Esophagus (tissue), 2 donors: ENCODE data around the gene SPATA21. TPM values are rescaled to one million over a fixed set of nuclear protein-coding genes. Genes with fewer than 3 reads are reported as not detected.

ENCODE experiments used
- H3K27ac ChIP-seq, 2 donors: one replicate each; pipeline ENCODE4 v1.5.1; 2013; ENCODE audit warnings: low read depth in 2 of 2, mild to moderate bottlenecking in 2 of 2, inconsistent platforms in 1 of 2, low read length in 1 of 2, moderate library complexity in 1 of 2
- H3K27me3 ChIP-seq, 2 donors: one replicate each; pipeline ENCODE4 v1.6.1; 2013; ENCODE audit warnings: low read length in 2 of 2, control low read depth in 1 of 2, mild to moderate bottlenecking in 1 of 2; ENCODE audit not compliant: insufficient read depth in 2 of 2, control insufficient read depth in 1 of 2
- H3K36me3 ChIP-seq, 2 donors: one replicate each; pipeline ENCODE4 v1.6.1; 2013; ENCODE audit warnings: low read length in 1 of 2; ENCODE audit not compliant: control insufficient read depth in 2 of 2, insufficient read depth in 2 of 2
- H3K4me1 ChIP-seq, 2 donors: one replicate each; pipeline ENCODE4 v1.6.1; 2013; ENCODE audit warnings: low read length in 1 of 2; ENCODE audit not compliant: control insufficient read depth in 2 of 2, insufficient read depth in 2 of 2
- H3K4me3 ChIP-seq, 2 donors: one replicate each; pipeline ENCODE4 v1.5.1; 2013; ENCODE audit warnings: low read length in 2 of 2, mild to moderate bottlenecking in 2 of 2, low read depth in 1 of 2, moderate library complexity in 1 of 2
- H3K9me3 ChIP-seq, 2 donors: one replicate each; pipeline ENCODE4 v1.6.1; 2013; ENCODE audit warnings: mild to moderate bottlenecking in 2 of 2, low read depth in 1 of 2, low read length in 1 of 2, moderate library complexity in 1 of 2; ENCODE audit not compliant: control insufficient read depth in 2 of 2, insufficient read depth in 1 of 2
- WGBS, 2 donors: extraction: QIAGEN DNeasy Blood & Tissue Kit; methylation state at CpG; one replicate each; pipeline ENCODE4 v1.1.7; 2013; 5-methylcytosine and 5-hydroxymethylcytosine counted together
- polyA plus RNA-seq, 2 donors: library from polyadenylated mRNA; stranded (reverse); fragments of 200-250 nt; gene quantifications; one replicate each; pipeline ENCODE4 v1.2.3, GENCODE V29; 2013
- donor health status: healthy with polysubstance abuse.
- donor health status: Bipolar disorder and iron deficiency.

SPATA21 gene
- polyA plus RNA-seq, 2 donors, result 0.08 to 0.13 TPM

DNA sequence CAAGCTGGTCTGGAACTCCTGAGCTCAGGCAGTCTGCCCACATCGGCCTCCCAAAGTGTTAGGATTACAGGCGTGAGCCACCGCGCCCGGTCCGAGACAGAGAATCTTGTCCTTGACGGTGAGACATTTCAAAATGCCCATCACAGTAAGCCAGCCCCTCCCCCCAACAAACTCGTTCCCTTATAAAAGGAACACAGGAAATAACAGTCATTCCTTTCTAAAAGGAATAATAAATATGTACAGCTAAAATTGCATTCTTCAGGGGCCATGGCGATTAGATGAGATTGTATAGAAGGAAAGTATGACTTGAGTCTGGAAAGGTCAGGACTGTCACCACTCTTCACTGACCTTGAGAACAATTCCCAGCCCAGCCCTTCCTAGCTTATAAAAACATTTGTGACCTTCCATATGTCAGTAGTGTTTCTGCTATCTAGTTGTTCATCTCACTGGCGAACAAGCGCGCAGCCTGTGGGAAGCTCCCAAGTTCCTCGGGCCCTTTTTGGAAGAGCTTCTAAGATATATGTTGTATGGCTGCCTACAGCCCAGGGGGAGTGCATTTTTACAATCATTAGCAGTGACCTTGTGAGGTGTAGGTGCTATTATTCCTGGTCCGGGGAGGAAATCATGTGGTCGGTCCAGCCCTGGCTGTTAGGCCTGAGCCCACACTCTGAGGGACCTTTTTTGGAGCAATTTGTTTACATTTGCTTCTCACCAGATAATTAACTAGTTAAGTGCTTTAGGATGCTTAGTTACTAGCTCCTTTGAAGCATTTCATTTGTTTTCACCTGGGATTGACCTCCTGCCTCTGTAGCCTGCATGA is 61.5 kb downstream of the SPATA21 start:
- Histone ChIP-seq H3K36me3 (peaks cover 0 to 2% of the 10 kb centered on the region in 2 donors), H3K27me3 (no peaks in the 10 kb centered on the region), H3K4me3 (no peak overlapping the region), H3K9me3 (no peaks in the 10 kb centered on the region), H3K27ac (peak overlapping the region in 1 of 2 donors; percentile 49), H3K4me1 (peaks cover 0 to 2% of the 10 kb centered on the region in 2 donors)
- WGBS, 2 donors, result 54 to 61% methylated on average over 15 of the region's 15 CpGs

DNA sequence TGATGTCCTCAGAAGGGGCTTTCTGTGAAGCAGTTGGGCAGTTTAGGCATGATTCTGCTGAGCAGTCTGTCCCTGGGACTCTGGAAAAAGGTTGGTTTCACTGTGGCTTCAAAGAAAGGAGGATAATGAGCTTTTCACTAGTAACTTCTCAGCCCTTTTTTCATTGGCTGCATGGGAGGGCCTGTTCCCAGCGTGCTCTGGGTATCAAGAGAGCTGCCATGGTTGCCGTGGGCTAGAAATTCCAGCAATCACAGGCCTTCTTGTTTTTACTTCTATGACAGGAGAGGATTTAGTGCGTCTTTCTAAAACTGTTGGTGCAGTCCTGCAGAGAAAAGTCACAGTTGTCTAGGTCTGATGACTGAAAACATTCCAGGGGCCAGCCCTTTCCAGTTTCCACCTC is 63.0 kb downstream of the SPATA21 start:
- peaks cover 0 to 2% of the 10 kb centered on the region in 2 donors for H3K4me1 ChIP-seq
- WGBS, 2 donors, result 67 to 72% methylated on average over 3 of the region's 3 CpGs
- H3K9me3 ChIP-seq, result no peaks in the 10 kb centered on the region
- H3K4me3 ChIP-seq, result no peak overlapping the region
- peaks cover 0 to 2% of the 10 kb centered on the region in 2 donors for H3K36me3 ChIP-seq
- no peak overlapping the region for H3K27ac ChIP-seq
- H3K27me3 ChIP-seq, result no peaks in the 10 kb centered on the region

- Histone ChIP-seq H3K27me3 (no peaks in the 10 kb centered on the region), H3K4me1 (no peaks in the 10 kb centered on the region), H3K36me3 (no peaks in the 10 kb centered on the region), H3K27ac (no peak overlapping the region), H3K9me3 (no peaks in the 10 kb centered on the region), H3K4me3 (no peak overlapping the region)
- WGBS, 2 donors, result 75 to 87% methylated on average over 3 of the region's 3 CpGs
These were observed 64.5 kb downstream of the SPATA21 start for GRCh38 chr1:16372535-16373285.

- Histone ChIP-seq H3K27ac (no peak overlapping the region), H3K27me3 (no peaks in the 10 kb centered on the region), H3K9me3 (no peaks in the 10 kb centered on the region), H3K4me1 (no peaks in the 10 kb centered on the region), H3K4me3 (no peak overlapping the region), H3K36me3 (no peaks in the 10 kb centered on the region)
- WGBS, 2 donors, result 72 to 75% methylated on average over 5 of the region's 5 CpGs
These were observed 65.5 kb downstream of the SPATA21 start for GRCh38 chr1:16371725-16372124.

- Histone ChIP-seq H3K4me3 (no peak overlapping the region), H3K27ac (no peak overlapping the region), H3K9me3 (no peaks in the 10 kb centered on the region), H3K36me3 (no peaks in the 10 kb centered on the region), H3K27me3 (no peaks in the 10 kb centered on the region), H3K4me1 (no peaks in the 10 kb centered on the region)
- 72 to 77% methylated on average over 4 of the region's 4 CpGs for WGBS, 2 donors
These were observed 67.4 kb downstream of the SPATA21 start for GRCh38 chr1:16369821-16370220.

- no peaks in the 10 kb centered on the region for H3K9me3 ChIP-seq
- H3K4me3 ChIP-seq, result peak overlapping the region; percentile 77 to 85
- H3K27ac ChIP-seq, result peak overlapping the region; percentile 94 to 97
- no peaks in the 10 kb centered on the region for H3K36me3 ChIP-seq
- no peaks in the 10 kb centered on the region for H3K4me1 ChIP-seq
- H3K27me3 ChIP-seq, result no peaks in the 10 kb centered on the region
- 1 to 2% methylated on average over 24 of the region's 24 CpGs for WGBS, 2 donors
These were observed 69.0 kb downstream of the SPATA21 start for GRCh38 chr1:16367968-16368890.

DNA sequence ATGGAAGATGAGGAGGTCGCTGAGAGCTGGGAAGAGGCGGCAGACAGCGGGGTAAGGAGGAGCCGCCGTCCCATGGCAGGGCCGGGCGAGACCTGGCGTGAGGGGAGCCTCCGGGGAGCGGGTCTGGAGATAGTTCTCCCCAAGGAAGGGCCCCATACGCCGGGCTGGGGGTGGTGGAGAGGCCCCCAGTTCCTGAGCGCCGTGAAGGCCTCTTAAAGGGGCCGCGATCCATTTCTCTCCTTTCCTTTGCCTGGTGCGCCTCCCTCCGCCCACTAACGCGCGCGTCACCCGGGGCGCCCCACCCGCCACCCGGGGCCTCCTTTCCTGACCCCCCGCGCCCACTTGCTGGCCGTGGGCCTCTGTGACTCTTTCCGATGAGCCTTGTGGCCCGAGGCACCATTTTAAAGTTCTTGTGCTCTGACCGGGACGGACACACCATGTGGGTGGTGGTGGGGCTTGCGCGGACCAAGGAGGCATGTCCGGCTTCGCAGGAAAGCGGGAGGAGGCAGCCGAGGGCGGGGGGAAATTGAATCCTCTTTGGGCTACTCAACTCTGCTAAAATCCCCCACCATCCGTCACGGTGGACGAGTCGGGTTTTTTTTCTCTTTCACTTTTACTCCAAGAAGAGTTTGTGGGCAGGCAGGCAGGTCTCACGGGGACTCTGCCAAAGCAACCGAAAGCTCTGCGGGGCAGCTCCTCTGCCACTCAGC is 69.8 kb downstream of the SPATA21 start:
- 0 to 1% methylated on average over 38 to 47 of the region's 47 CpGs for WGBS, 2 donors
- Histone ChIP-seq H3K27me3 (no peaks in the 10 kb centered on the region), H3K36me3 (no peaks in the 10 kb centered on the region), H3K9me3 (no peaks in the 10 kb centered on the region), H3K4me1 (no peaks in the 10 kb centered on the region), H3K4me3 (peak overlapping the region; percentile 77 to 85), H3K27ac (peak overlapping the region; percentile 94 to 97)

GRCh38 chr1:16366722-16367257 is 70.4 kb downstream of the SPATA21 start, which contains the start of gene SZRD1:
Gene SZRD1 (plus strand): TSS chr1:16367242. CDS start chr1:16367258, 16 bp downstream.
- WGBS, 2 donors, result 1 to 3% methylated on average over 24 of the region's 24 CpGs
- Histone ChIP-seq H3K36me3 (no peaks in the 10 kb centered on the region), H3K27ac (peak within 1 kb of the TSS; percentile 94 to 97), H3K4me3 (peak within 1 kb of the TSS; percentile 77 to 85), H3K9me3 (no peaks in the 10 kb centered on the region), H3K4me1 (no peaks in the 10 kb centered on the region), H3K27me3 (no peaks in the 10 kb centered on the region)
